Measurements from ENCODE around the gene IRAG1. TPM values are rescaled to one million over a fixed set of nuclear protein-coding genes. Genes with fewer than 3 reads are reported as not detected.

IRAG1 gene
- total RNA-seq, 2 donors from 2014 or later = 4.2 to 7.3 TPM

GRCh38 chr11:10735481-10736475 lies 42.2 kb upstream of the IRAG1 start:
- Histone ChIP-seq H3K27me3 (ENCODE audit: control insufficient read depth, insufficient read depth, low read length, poor library complexity, severe bottlenecking) (no peaks in the 10 kb centered on the region), H3K9me3 (ENCODE audit: control insufficient read depth, low read length) (peaks cover 4% of the 10 kb centered on the region), H3K9ac (ENCODE audit: extremely low read depth, low read length, poor library complexity, severe bottlenecking) (no peak overlapping the region), H3K4me3 (ENCODE audit: low read length) (no peak overlapping the region), H3K36me3 (ENCODE audit: control insufficient read depth, insufficient read depth, low read length) (no peaks in the 10 kb centered on the region), H3K4me1 (ENCODE audit: control insufficient read depth, insufficient read depth, low read length) (no peaks in the 10 kb centered on the region), H3K27ac (ENCODE audit: low read depth, low read length) (no peak overlapping the region)
- Mint-ChIP-seq H3K4me1 (peaks cover 6% of the 10 kb centered on the region), H3K27ac (peak overlapping the region; percentile 45), H3K36me3 (ENCODE audit: low read depth) (no peaks in the 10 kb centered on the region), H3K4me3 (peak overlapping the region; percentile 48), H3K27me3 (ENCODE audit: insufficient read depth) (peaks cover 18% of the 10 kb centered on the region), H3K9me3 (no peaks in the 10 kb centered on the region)
- DNase-seq = peak; percentile 98
- TF ChIP-seq, protein P1, sequence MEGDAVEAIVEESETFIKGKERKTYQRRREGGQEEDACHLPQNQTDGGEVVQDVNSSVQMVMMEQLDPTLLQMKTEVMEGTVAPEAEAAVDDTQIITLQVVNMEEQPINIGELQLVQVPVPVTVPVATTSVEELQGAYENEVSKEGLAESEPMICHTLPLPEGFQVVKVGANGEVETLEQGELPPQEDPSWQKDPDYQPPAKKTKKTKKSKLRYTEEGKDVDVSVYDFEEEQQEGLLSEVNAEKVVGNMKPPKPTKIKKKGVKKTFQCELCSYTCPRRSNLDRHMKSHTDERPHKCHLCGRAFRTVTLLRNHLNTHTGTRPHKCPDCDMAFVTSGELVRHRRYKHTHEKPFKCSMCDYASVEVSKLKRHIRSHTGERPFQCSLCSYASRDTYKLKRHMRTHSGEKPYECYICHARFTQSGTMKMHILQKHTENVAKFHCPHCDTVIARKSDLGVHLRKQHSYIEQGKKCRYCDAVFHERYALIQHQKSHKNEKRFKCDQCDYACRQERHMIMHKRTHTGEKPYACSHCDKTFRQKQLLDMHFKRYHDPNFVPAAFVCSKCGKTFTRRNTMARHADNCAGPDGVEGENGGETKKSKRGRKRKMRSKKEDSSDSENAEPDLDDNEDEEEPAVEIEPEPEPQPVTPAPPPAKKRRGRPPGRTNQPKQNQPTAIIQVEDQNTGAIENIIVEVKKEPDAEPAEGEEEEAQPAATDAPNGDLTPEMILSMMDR (conservative IDR thresholded peaks at IDR 0.05) = peak; percentile 99
- WGBS, 2 experiments (ENCODE audit: insufficient coverage in 1 of 2, insufficient read length in 1 of 2) = 7 to 14% methylated on average over 13 to 21 of the region's 21 CpGs

DNA sequence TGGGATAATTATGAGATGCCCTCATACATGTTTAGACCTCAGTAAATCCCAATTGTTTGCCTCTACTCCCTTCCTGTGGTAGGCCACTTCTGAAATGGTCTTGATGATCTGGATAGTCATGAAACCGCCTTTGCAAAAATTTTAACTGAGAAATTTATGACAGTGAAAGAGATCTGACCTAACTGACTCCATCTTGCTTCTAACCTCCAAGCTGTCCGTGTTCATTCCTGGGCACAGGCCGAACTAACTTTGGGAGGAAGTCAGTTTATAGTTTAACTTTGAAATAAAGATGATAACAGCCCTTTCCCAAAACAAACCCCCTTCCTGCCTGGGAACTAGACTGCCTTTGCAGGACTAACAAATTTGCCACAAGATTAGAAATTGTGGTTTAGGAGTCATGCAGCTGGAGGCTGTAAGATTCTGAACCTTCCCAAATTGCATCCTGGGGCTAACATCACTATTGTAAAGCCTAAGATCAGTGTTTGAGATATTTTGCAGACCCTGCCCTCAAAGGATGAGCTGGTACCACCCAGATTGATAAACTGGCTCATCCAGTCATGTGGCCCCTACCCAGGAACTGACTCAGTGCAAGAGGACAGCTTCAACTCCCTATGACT lies 37.6 kb upstream of the IRAG1 start:
- peaks cover 4% of the 10 kb centered on the region for H3K9me3 ChIP-seq (ENCODE audit: control insufficient read depth, low read length)
- no peak for DNase-seq
- H3K27ac ChIP-seq (ENCODE audit: low read depth, low read length) = no peak overlapping the region
- no peaks in the 10 kb centered on the region for H3K36me3 ChIP-seq (ENCODE audit: control insufficient read depth, insufficient read depth, low read length)
- H3K9me3 Mint-ChIP-seq = no peaks in the 10 kb centered on the region
- H3K4me3 Mint-ChIP-seq = no peak overlapping the region
- H3K4me1 Mint-ChIP-seq = peaks cover 8% of the 10 kb centered on the region
- H3K27me3 Mint-ChIP-seq (ENCODE audit: insufficient read depth) = peaks cover 22% of the 10 kb centered on the region
- H3K4me1 ChIP-seq (ENCODE audit: control insufficient read depth, insufficient read depth, low read length) = no peaks in the 10 kb centered on the region
- H3K9ac ChIP-seq (ENCODE audit: extremely low read depth, low read length, poor library complexity, severe bottlenecking) = no peak overlapping the region
- H3K27ac Mint-ChIP-seq = no peak overlapping the region
- TF ChIP-seq, protein P1 (conservative IDR thresholded peaks at IDR 0.05) = no peak
- 67 to 97% methylated on average over 1 to 2 of the region's 3 CpGs for WGBS, 2 experiments (ENCODE audit: insufficient coverage in 1 of 2, insufficient read length in 1 of 2)
- no peaks in the 10 kb centered on the region for H3K36me3 Mint-ChIP-seq (ENCODE audit: low read depth)
- H3K4me3 ChIP-seq (ENCODE audit: low read length) = no peak overlapping the region
- no peaks in the 10 kb centered on the region for H3K27me3 ChIP-seq (ENCODE audit: control insufficient read depth, insufficient read depth, low read length, poor library complexity, severe bottlenecking)

DNA sequence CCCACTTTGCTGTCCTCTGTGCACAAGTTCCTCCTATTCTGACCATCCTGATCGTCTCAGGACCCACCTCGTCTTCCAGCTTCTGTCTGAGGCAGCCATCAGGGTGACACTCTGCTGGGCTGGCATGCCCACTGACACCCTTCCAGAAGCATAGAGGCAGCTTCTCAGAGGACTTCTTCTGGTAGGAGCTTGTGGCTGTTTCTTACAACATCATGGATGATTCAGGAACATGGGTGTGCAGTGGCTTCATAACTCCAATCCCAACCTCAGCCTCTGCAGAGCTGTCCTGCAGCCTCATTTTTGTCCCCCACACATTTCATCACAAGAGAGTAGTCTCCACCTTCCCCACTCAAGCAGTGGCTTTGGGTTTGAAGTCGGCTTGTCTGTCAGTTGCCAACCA lies 36.6 kb upstream of the IRAG1 start:
- H3K27me3 ChIP-seq (ENCODE audit: control insufficient read depth, insufficient read depth, low read length, poor library complexity, severe bottlenecking) = no peaks in the 10 kb centered on the region
- Mint-ChIP-seq H3K27ac (no peak overlapping the region), H3K9me3 (no peaks in the 10 kb centered on the region), H3K4me1 (peaks cover 3% of the 10 kb centered on the region), H3K36me3 (ENCODE audit: low read depth) (no peaks in the 10 kb centered on the region), H3K27me3 (ENCODE audit: insufficient read depth) (peaks cover 22% of the 10 kb centered on the region), H3K4me3 (no peak overlapping the region)
- peaks cover 4% of the 10 kb centered on the region for H3K9me3 ChIP-seq (ENCODE audit: control insufficient read depth, low read length)
- no peak overlapping the region for H3K9ac ChIP-seq (ENCODE audit: extremely low read depth, low read length, poor library complexity, severe bottlenecking)
- H3K4me1 ChIP-seq (ENCODE audit: control insufficient read depth, insufficient read depth, low read length) = no peaks in the 10 kb centered on the region
- no peak for DNase-seq
- TF ChIP-seq, protein P1 (conservative IDR thresholded peaks at IDR 0.05) = no peak
- H3K27ac ChIP-seq (ENCODE audit: low read depth, low read length) = no peak overlapping the region
- no peak overlapping the region for H3K4me3 ChIP-seq (ENCODE audit: low read length)
- 78 to 94% methylated on average over 2 to 3 of the region's 3 CpGs for WGBS, 2 experiments (ENCODE audit: insufficient coverage in 1 of 2, insufficient read length in 1 of 2)
- H3K36me3 ChIP-seq (ENCODE audit: control insufficient read depth, insufficient read depth, low read length) = no peaks in the 10 kb centered on the region
